HEK293 (cell line): ENCODE measurements around the gene LSM2.
A peak's percentile ranks its signal among the peaks of the same experiment; 100 is the strongest.

Experiments
- CTCF ChIA-PET: fragments of 350-600 bp; formaldehyde crosslinking; extraction: SDS; loops from one replicate; lab custom pipeline; 2021; ENCODE audit warnings: antibody characterized with exemption; lab: Yijun Ruan, JAX
- POLR2A ChIA-PET: fragments of 300-600 bp; formaldehyde crosslinking; extraction: SDS; loops from one replicate; lab custom pipeline; 2020; ENCODE audit warnings: antibody characterized with exemption, inconsistent platforms; lab: Yijun Ruan, JAX
- H3K27ac ChIP-seq: fragments of 200-500 bp; sonication (Bioruptor generic); 2 replicates; pipeline ENCODE4 v1.5.1; 2014; ENCODE audit warnings: low read depth, low read length, control low read depth, inconsistent platforms; ENCODE audit errors: extremely low read depth
- H3K36me3 ChIP-seq, 2 experiments: fragments of 200-500 bp in 1 of 2; sonication (Bioruptor generic) in 1 of 2; 1 replicate in 1 of 2; 2 replicates in 1 of 2; pipeline ENCODE4 v1.5.1; 2014 to 2017; ENCODE audit warnings: inconsistent platforms in 2 of 2, low read length in 2 of 2; ENCODE audit not compliant: control insufficient read depth in 2 of 2, insufficient read depth in 1 of 2
- H3K4me1 ChIP-seq: fragments of 200-500 bp; sonication (Bioruptor generic); 2 replicates; pipeline ENCODE4 v1.5.1; 2014; ENCODE audit warnings: mild to moderate bottlenecking, low read length, inconsistent platforms; ENCODE audit not compliant: control insufficient read depth, insufficient read depth
- H3K4me3 ChIP-seq: 2 replicates; pipeline ENCODE4 v1.5.1; 2011; ENCODE audit warnings: low read depth, mild to moderate bottlenecking, control low read depth, low read length, moderate library complexity
- H3K9me3 ChIP-seq: fragments of 200-500 bp; sonication (Bioruptor generic); 2 replicates; pipeline ENCODE4 v1.5.1; 2014; ENCODE audit warnings: low read depth, low read length, inconsistent platforms; ENCODE audit not compliant: control insufficient read depth, insufficient read depth
- GLIS1 ChIP-seq: fragments of 450-650 bp; formaldehyde crosslinking; IDR thresholded peaks from 2 replicates; pipeline ENCODE4 v1.5.1; 2016; ENCODE audit warnings: missing biosample characterization, missing genetic modification characterization
- IKZF3 ChIP-seq: fragments of 450-650 bp; IDR thresholded peaks from 2 replicates; pipeline ENCODE4 v1.5.0; 2018; ENCODE audit warnings: missing biosample characterization, mild to moderate bottlenecking, missing genetic modification characterization, moderate library complexity
- KLF1 ChIP-seq: fragments of 450-650 bp; formaldehyde crosslinking; IDR thresholded peaks from 2 replicates; pipeline ENCODE4 v1.5.1; 2016; ENCODE audit warnings: missing biosample characterization, missing genetic modification characterization
- PRDM1 ChIP-seq: fragments of 450-650 bp; formaldehyde crosslinking; IDR thresholded peaks from 2 replicates; pipeline ENCODE4; 2016; ENCODE audit warnings: missing biosample characterization, missing genetic modification characterization
- SP2 ChIP-seq: fragments of 450-650 bp; formaldehyde crosslinking; IDR thresholded peaks from 2 replicates; pipeline ENCODE4 v1.5.1; 2016; ENCODE audit warnings: missing biosample characterization, missing genetic modification characterization
- WT1 ChIP-seq: fragments of 450-650 bp; formaldehyde crosslinking; IDR thresholded peaks from 2 replicates; pipeline ENCODE4 v1.5.1; 2016; ENCODE audit warnings: missing biosample characterization, missing genetic modification characterization
- ZEB2 ChIP-seq: fragments of 450-650 bp; formaldehyde crosslinking; IDR thresholded peaks from 2 replicates; pipeline ENCODE4 v1.5.1; 2016; ENCODE audit warnings: missing biosample characterization, missing genetic modification characterization
- ZFHX2 ChIP-seq: fragments of 450-650 bp; formaldehyde crosslinking; conservative IDR thresholded peaks from 2 replicates; pipeline ENCODE4 v1.5.1; 2016; ENCODE audit warnings: missing biosample characterization, missing genetic modification characterization
- ZFP3 ChIP-seq: fragments of 450-650 bp; formaldehyde crosslinking; IDR thresholded peaks from 2 replicates; pipeline ENCODE4 v1.5.1; 2016; ENCODE audit warnings: low read depth, missing biosample characterization, missing genetic modification characterization
- ZFP37 ChIP-seq: fragments of 450-650 bp; formaldehyde crosslinking; IDR thresholded peaks from 2 replicates; pipeline ENCODE4 v1.5.1; 2016; ENCODE audit warnings: missing biosample characterization, missing genetic modification characterization
- ZNF175 ChIP-seq: fragments of 450-650 bp; formaldehyde crosslinking; IDR thresholded peaks from 2 replicates; pipeline ENCODE4 v1.5.1; 2016; ENCODE audit warnings: missing biosample characterization, missing genetic modification characterization
- ZNF248 ChIP-seq: fragments of 450-650 bp; formaldehyde crosslinking; IDR thresholded peaks from 2 replicates; pipeline ENCODE4 v1.5.1; 2017; ENCODE audit warnings: missing biosample characterization, missing genetic modification characterization
- ZNF341 ChIP-seq: fragments of 450-650 bp; formaldehyde crosslinking; IDR thresholded peaks from 2 replicates; pipeline ENCODE4; 2016; ENCODE audit warnings: low read depth, missing biosample characterization, missing genetic modification characterization
- ZNF473 ChIP-seq: fragments of 450-650 bp; formaldehyde crosslinking; IDR thresholded peaks from 2 replicates; pipeline ENCODE4 v1.5.1; 2017; ENCODE audit warnings: missing biosample characterization, missing genetic modification characterization
- ZNF600 ChIP-seq: fragments of 450-650 bp; formaldehyde crosslinking; IDR thresholded peaks from 2 replicates; pipeline ENCODE4 v1.5.1; 2016; ENCODE audit warnings: missing biosample characterization, missing genetic modification characterization
- ZNF610 ChIP-seq: fragments of 450-650 bp; formaldehyde crosslinking; IDR thresholded peaks from 2 replicates; pipeline ENCODE4 v1.5.1; 2016; ENCODE audit warnings: missing biosample characterization, missing genetic modification characterization, borderline replicate concordance
- ZNF664 ChIP-seq: fragments of 450-650 bp; formaldehyde crosslinking; IDR thresholded peaks from 2 replicates; pipeline ENCODE4 v1.5.1; 2016; ENCODE audit warnings: missing biosample characterization, missing genetic modification characterization
- ZNF76 ChIP-seq: fragments of 450-650 bp; formaldehyde crosslinking; IDR thresholded peaks from 2 replicates; pipeline ENCODE4; 2016; ENCODE audit warnings: low read depth, missing biosample characterization, missing genetic modification characterization, borderline replicate concordance
- TF ChIP-seq, protein P1 (sequence below): fragments of 450-650 bp; formaldehyde crosslinking; IDR thresholded peaks from 2 replicates; pipeline ENCODE4 v1.5.1; 2016; ENCODE audit warnings: missing biosample characterization, missing genetic modification characterization
- TF ChIP-seq, protein P2 (sequence below): fragments of 450-650 bp; formaldehyde crosslinking; conservative IDR thresholded peaks from 2 replicates; pipeline ENCODE4 v1.5.1; 2016; ENCODE audit warnings: low read depth, missing biosample characterization, missing genetic modification characterization
- TF ChIP-seq, protein P3 (sequence below): fragments of 450-650 bp; formaldehyde crosslinking; IDR thresholded peaks from 2 replicates; pipeline ENCODE4 v1.5.1; 2016; ENCODE audit warnings: missing biosample characterization, missing genetic modification characterization
- TF ChIP-seq, protein P4 (sequence below): fragments of 450-650 bp; formaldehyde crosslinking; IDR thresholded peaks from 2 replicates; pipeline ENCODE4 v1.5.1; 2016; ENCODE audit warnings: missing biosample characterization, missing genetic modification characterization
- TF ChIP-seq, protein P5 (sequence below): fragments of 450-650 bp; formaldehyde crosslinking; IDR thresholded peaks from 2 replicates; pipeline ENCODE4 v1.5.1; 2017; ENCODE audit warnings: missing biosample characterization, missing genetic modification characterization
- TF ChIP-seq, protein P6 (sequence below): fragments of 450-650 bp; formaldehyde crosslinking; IDR thresholded peaks from 2 replicates; pipeline ENCODE4 v1.5.1; 2016; ENCODE audit warnings: missing biosample characterization, missing genetic modification characterization

The LSM2 gene

DNA sequence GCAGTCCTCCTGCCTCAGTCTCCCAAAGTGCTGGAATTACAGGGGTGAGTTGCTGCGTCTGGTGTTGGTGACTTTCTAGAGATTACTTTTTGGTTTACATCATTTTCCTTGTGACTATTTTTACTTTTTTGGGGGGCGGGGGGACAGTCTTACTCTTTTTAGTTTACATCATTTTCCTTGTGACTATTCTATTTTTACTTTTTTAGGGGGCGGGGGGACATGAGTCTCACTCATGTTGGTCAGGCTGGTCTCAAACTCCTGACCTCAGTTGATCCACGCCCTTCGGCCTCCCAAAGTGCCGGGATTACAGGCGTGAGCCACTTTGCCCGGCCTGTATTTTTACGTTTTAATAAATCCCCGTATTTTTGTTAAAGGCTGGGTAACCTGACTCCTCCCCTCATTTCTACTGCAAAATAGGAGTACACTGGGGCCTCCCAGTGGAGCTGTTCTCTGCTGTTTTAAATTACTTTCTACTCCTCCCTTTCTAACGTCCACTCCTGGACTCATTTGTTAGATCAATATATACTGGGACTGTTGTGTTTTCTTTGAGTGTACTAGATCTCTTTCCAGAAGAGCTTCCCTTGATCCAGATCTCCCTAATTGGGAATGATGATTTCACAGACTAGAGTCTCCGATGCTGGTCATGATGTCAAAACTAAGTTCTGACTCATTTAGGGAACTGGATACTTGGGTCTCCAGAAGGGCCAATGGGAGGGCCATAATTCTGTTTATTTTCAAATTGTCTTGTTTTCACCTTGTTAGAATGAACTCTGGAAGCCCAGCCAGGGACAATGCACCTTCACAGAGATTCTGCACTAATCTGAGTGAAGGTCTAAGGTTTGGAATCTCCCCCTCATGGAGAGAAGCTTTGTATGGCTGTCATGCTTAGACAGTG, 30.0 kb upstream of the LSM2 start:
- peaks cover 47 to 53% of the 10 kb centered on the region in 2 experiments for H3K36me3 ChIP-seq
- POLR2A ChIA-PET: interaction anchor here (0.5 to 12.5 kb wide), 16 partner anchors 9 to 176 kb away, joined by 3 to 125 read pairs (median 6); partner anchors contain the start of genes C6orf47, EHMT2, HSPA1B and LSM2
- no peak for TF ChIP-seq ZNF473 (tag by site-specific recombination)
- peak; percentile 84 for TF ChIP-seq WT1
- no peak for TF ChIP-seq ZFP3 (tag by site-specific recombination)
- TF ChIP-seq ZNF341 (tag by site-specific recombination): peak; percentile 84
- TF ChIP-seq, protein P1, sequence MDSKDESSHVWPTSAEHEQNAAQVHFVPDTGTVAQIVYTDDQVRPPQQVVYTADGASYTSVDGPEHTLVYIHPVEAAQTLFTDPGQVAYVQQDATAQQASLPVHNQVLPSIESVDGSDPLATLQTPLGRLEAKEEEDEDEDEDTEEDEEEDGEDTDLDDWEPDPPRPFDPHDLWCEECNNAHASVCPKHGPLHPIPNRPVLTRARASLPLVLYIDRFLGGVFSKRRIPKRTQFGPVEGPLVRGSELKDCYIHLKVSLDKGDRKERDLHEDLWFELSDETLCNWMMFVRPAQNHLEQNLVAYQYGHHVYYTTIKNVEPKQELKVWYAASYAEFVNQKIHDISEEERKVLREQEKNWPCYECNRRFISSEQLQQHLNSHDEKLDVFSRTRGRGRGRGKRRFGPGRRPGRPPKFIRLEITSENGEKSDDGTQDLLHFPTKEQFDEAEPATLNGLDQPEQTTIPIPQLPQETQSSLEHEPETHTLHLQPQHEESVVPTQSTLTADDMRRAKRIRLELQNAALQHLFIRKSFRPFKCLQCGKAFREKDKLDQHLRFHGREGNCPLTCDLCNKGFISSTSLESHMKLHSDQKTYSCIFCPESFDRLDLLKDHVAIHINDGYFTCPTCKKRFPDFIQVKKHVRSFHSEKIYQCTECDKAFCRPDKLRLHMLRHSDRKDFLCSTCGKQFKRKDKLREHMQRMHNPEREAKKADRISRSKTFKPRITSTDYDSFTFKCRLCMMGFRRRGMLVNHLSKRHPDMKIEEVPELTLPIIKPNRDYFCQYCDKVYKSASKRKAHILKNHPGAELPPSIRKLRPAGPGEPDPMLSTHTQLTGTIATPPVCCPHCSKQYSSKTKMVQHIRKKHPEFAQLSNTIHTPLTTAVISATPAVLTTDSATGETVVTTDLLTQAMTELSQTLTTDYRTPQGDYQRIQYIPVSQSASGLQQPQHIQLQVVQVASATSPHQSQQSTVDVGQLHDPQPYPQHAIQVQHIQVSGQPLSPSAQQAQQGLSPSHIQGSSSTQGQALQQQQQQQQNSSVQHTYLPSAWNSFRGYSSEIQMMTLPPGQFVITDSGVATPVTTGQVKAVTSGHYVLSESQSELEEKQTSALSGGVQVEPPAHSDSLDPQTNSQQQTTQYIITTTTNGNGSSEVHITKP (tag by site-specific recombination): no peak
- TF ChIP-seq ZNF664: 0 out of 2 replicates have a peak, but pooled peaks have one; percentile 15
- 0 out of 2 replicates have a peak, but pooled peaks have one; percentile 29 for TF ChIP-seq ZEB2 (tag by site-specific recombination)
- TF ChIP-seq, protein P2, sequence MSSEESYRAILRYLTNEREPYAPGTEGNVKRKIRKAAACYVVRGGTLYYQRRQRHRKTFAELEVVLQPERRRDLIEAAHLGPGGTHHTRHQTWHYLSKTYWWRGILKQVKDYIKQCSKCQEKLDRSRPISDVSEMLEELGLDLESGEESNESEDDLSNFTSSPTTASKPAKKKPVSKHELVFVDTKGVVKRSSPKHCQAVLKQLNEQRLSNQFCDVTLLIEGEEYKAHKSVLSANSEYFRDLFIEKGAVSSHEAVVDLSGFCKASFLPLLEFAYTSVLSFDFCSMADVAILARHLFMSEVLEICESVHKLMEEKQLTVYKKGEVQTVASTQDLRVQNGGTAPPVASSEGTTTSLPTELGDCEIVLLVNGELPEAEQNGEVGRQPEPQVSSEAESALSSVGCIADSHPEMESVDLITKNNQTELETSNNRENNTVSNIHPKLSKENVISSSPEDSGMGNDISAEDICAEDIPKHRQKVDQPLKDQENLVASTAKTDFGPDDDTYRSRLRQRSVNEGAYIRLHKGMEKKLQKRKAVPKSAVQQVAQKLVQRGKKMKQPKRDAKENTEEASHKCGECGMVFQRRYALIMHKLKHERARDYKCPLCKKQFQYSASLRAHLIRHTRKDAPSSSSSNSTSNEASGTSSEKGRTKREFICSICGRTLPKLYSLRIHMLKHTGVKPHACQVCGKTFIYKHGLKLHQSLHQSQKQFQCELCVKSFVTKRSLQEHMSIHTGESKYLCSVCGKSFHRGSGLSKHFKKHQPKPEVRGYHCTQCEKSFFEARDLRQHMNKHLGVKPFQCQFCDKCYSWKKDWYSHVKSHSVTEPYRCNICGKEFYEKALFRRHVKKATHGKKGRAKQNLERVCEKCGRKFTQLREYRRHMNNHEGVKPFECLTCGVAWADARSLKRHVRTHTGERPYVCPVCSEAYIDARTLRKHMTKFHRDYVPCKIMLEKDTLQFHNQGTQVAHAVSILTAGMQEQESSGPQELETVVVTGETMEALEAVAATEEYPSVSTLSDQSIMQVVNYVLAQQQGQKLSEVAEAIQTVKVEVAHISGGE (tag by site-specific recombination): no peak
- TF ChIP-seq ZNF76 (tag by site-specific recombination): no peak
- 0 out of 2 replicates have a peak, but pooled peaks have one; percentile 19 for TF ChIP-seq KLF1 (tag by site-specific recombination)
- no peak for TF ChIP-seq ZFHX2 (tag by site-specific recombination)
- no peak for TF ChIP-seq SP2
- TF ChIP-seq, protein P3, sequence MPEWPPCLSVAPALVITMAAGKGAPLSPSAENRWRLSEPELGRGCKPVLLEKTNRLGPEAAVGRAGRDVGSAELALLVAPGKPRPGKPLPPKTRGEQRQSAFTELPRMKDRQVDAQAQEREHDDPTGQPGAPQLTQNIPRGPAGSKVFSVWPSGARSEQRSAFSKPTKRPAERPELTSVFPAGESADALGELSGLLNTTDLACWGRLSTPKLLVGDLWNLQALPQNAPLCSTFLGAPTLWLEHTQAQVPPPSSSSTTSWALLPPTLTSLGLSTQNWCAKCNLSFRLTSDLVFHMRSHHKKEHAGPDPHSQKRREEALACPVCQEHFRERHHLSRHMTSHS (tag by site-specific recombination): no peak
- TF ChIP-seq PRDM1 (tag by site-specific recombination): peak; percentile 63; the same call in 1 of the 2 replicates
- no peak for TF ChIP-seq ZNF600 (tag by site-specific recombination)
- no peak for TF ChIP-seq ZNF248 (tag by site-specific recombination)
- 0 out of 2 replicates have a peak, but pooled peaks have one; percentile 47 for TF ChIP-seq IKZF3 (tag by site-specific recombination)
- no peak for TF ChIP-seq GLIS1
- TF ChIP-seq ZNF610: no peak
- 0 out of 2 replicates have a peak, but pooled peaks have one; percentile 52 for TF ChIP-seq ZFP37 (tag by site-specific recombination)
- TF ChIP-seq, protein P4, sequence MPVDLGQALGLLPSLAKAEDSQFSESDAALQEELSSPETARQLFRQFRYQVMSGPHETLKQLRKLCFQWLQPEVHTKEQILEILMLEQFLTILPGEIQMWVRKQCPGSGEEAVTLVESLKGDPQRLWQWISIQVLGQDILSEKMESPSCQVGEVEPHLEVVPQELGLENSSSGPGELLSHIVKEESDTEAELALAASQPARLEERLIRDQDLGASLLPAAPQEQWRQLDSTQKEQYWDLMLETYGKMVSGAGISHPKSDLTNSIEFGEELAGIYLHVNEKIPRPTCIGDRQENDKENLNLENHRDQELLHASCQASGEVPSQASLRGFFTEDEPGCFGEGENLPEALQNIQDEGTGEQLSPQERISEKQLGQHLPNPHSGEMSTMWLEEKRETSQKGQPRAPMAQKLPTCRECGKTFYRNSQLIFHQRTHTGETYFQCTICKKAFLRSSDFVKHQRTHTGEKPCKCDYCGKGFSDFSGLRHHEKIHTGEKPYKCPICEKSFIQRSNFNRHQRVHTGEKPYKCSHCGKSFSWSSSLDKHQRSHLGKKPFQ: no peak
- TF ChIP-seq, protein P5, sequence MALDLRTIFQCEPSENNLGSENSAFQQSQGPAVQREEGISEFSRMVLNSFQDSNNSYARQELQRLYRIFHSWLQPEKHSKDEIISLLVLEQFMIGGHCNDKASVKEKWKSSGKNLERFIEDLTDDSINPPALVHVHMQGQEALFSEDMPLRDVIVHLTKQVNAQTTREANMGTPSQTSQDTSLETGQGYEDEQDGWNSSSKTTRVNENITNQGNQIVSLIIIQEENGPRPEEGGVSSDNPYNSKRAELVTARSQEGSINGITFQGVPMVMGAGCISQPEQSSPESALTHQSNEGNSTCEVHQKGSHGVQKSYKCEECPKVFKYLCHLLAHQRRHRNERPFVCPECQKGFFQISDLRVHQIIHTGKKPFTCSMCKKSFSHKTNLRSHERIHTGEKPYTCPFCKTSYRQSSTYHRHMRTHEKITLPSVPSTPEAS (tag by site-specific recombination): no peak
- no peak for TF ChIP-seq ZNF175 (tag by site-specific recombination)
- TF ChIP-seq, protein P6, sequence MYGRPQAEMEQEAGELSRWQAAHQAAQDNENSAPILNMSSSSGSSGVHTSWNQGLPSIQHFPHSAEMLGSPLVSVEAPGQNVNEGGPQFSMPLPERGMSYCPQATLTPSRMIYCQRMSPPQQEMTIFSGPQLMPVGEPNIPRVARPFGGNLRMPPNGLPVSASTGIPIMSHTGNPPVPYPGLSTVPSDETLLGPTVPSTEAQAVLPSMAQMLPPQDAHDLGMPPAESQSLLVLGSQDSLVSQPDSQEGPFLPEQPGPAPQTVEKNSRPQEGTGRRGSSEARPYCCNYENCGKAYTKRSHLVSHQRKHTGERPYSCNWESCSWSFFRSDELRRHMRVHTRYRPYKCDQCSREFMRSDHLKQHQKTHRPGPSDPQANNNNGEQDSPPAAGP (tag by site-specific recombination): peak; percentile 75

More for the DNA sequence above, 30.0 kb upstream of the LSM2 start:
- CTCF ChIA-PET: interaction anchor here (0.6 to 1.6 kb wide), 5 partner anchors 31 to 240 kb away, joined by 3 to 5 read pairs (median 4); no protein-coding TSS in a partner anchor
- H3K4me3 ChIP-seq: peak overlapping the region; percentile 79
- H3K4me1 ChIP-seq: peaks cover 9% of the 10 kb centered on the region
- no peaks in the 10 kb centered on the region for H3K9me3 ChIP-seq
- H3K27ac ChIP-seq: peak overlapping the region; percentile 88
